GM21786 (cell line): ENCODE measurements around the gene MRGPRF.
"Not testable (repeated sequence)": the region's sequence is repeated elsewhere in the genome, so short reads cannot be mapped to it uniquely, and the experiment has no call there.

Source experiments
- ATAC-seq: cut with Tn5 transposase; IDR thresholded peaks from one replicate; pipeline ENCODE4 v1.9.1; 2021; ENCODE audit not compliant: unreplicated experiment

The MRGPRF gene

DNA sequence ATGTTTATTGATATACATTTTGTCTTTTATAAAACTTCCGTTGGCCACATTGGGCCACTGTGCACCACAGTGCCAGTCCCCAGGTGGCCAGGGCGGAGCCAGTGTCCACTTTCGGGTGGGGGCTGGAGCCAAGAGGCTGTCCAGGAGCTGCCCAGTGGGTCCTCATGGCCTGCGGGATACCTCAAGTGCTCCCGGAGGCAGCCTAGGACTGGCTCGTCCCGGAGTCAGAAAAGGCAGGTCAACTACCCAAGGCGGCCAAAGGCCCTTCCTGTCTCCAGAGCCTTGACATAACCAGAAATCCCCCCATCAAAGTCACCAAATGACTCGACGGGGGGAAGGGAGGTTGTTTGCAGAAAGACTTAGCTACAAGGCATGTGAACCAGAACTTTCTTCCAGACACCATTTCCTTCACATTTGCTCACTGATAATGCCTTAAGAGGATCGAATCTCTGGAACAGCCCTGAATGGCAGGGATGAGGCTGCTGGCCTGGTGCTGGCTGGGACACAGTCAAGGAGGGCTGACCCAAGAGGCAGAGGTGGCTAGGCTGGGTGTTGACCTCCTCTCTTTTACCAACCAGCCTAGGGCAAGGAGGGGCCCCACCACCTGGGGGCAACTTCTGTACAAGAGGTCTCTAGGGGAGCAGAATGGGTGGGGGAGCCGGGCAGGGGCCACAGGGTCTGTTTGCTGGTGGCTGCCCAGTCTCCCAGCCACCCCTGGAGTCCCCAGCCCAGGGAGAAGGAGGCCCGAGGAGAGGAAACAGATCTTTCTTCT is 8.4 kb downstream of the MRGPRF start:
- ATAC-seq, result no peak

DNA sequence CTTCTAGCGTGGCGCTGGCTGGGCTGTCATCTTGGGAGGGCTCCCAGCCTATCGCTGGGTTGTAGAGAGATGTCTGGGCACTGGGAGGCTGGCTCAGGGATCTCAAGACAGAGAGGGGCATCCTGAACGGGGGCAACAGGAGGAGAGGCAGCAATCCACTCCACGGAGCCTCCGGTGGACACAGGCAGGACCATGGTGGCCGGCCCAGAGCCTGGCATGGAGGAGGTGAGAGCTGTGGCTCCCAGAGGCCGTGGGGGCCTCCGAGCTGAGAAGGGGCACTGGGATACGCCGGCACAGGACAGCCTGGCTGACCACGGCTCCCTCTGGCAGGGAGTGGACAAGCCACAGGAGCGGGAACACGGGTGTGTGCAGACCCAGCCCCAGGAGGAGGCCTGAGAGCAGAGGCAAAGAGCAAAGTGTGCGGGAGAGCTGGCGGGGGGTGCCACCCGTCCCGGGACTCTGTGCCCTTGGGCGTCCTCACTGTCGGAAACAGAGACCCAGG is 9.1 kb downstream of the MRGPRF start:
- no peak for ATAC-seq

DNA sequence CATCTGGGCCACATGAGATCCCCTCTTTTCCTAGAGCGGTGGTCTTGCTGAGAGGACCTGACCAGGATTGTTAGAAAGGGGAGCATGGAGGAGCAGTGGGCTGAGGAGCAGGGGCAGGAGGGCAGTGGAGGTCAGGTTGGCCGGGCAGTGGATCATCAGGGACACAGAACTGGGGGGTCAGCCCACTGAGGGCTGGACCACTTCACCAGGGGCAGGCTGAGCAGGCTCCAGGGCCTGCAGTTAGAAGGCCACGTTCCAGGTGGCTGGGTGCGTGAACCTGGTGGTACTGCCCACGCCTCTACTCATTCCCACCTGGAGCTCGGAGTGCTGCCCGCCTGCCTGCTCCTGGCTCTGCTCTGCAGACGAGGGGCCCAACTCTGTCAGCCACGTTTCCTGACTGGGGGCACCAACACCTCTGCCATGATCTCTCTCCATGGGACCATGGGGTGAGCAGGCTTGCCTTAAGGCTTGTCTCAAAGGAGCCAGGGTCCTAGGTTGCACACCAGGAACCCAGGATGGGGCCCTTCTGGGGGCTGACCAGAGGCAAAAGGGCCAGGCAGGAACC is 9.7 kb downstream of the MRGPRF start:
- no peak for ATAC-seq

DNA sequence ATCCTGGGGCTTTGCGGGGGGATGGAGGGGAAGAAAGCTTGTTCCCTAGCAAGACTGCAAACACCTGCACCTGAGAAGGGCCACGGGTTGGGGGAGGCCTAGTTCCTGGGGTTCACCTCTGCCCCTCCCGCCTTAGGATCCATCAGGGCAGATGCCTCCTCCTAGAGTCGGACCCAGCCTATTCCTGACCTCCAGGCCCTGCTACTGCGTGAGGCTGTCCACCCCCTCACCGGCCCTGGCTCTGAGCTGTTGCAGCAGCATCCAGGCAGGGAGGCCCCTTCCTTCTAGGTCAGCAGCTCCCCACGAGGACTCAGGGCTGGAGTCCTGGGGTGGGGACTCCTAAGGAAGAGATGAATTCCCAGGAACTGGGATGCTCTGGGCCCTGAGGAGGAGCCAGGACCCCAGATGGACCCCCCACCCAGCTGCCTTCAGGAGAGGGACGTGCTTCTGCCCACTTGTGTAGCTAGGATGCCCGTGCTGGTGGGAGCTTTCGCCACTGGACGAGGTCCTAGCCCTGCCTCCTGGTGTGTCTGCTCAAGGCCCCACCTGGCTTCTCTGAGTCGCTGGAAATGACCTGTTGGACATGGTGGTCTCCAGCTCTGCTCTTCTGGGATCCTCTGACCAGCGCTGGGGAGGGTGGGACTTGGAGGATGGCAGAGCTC is 10.3 kb downstream of the MRGPRF start:
- no peak for ATAC-seq

DNA sequence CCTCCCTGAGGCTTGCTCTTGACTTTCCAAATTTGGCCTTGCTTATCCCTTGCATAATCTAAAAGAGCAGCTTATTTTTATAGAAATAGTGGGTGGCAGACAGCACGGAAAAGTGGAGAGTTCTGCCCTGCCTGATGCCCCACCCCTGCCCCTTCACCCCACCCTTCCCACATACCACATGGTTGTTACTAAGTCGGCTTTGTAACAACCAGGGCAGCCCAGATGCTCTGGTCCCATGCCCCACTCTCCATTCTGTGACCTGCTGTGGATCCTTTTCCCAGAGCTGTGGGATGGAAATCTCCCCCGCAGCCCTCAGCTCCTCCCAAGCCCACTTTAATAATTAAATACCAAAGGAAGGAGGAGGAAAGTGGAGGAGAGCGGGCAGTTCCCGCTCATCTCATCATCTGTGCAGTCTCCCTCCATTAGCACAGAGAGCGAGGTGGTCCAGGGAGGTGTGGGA is 10.9 kb downstream of the MRGPRF start:
- no peak for ATAC-seq

DNA sequence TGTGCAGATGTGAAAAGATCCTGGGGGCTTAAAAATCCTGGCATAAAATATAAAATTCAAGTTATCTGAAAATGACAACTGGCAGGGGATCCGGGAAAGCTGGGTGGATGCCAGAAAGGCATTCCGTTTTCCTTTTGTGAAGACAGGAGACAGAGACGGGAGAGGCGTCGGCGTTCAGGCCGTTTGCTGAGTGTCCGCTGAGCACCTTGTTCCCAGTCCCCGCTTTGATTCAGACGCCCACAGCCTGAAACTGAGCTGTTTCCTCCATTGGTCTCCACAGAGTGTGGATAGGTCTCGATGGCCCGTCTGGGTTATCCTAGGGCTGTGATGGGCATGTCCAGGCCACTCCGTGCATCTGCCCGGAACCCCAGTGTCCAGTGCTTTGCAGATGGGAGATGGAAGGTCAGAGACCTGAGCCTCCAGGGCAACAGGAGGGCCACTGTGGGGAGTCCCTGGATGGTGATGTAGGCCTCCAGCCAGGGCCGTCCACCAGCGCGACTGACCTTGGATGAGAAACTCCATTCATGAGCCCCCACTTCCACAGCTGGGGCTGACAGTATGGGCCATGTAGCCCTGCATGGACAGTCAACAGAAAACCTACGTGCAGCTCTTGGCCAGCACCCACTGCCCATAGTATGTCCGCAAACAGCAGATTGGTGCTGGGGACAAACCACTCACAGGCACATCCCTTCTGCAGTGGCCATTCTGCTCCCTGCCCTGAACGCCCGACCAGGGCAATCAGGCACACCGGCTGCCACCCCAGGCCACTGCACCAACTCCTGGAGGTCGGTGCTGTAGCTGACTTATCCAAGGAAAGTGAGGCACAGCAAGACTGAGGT is 11.6 kb downstream of the MRGPRF start:
- no peak for ATAC-seq

DNA sequence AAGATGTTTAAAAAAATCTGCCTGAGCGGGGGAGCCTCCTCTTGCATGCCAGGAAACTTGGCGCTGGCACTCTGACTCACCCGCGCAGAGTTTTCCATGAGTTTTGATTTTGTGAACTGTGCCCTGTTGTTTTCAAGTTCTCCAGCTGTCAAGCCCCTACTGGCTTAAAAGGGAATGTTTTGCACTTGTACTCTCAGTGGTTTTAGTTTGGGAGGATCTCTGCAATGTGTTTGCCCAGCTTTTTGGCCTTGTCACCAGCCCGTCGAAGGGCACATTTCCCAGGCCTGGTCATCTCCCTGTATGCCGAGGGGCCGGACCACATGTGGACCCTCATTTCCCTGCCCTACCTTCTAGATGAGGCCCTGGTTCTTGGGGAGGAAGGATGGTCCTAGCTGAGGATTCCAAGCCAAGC is 12.2 kb downstream of the MRGPRF start:
- no peak for ATAC-seq

DNA sequence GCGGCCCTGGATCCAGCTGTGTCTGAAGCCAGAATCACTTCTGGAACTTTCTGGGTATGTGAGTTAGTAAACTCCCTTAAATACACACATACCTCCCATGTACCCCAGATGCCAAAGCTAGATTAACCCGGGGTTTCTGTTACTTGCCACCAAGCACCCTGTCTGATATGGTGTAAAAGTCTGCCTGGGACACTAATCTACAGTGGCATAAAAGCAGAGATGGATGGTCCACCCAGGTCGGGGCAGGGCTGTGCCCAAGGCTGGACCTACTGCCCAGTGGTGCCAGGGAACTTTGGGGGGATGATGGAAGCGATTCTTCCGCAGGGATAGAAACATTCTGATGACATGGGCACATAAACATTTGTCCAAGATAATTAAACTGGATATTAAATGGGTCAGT is 12.7 kb downstream of the MRGPRF start:
- no peak for ATAC-seq

DNA sequence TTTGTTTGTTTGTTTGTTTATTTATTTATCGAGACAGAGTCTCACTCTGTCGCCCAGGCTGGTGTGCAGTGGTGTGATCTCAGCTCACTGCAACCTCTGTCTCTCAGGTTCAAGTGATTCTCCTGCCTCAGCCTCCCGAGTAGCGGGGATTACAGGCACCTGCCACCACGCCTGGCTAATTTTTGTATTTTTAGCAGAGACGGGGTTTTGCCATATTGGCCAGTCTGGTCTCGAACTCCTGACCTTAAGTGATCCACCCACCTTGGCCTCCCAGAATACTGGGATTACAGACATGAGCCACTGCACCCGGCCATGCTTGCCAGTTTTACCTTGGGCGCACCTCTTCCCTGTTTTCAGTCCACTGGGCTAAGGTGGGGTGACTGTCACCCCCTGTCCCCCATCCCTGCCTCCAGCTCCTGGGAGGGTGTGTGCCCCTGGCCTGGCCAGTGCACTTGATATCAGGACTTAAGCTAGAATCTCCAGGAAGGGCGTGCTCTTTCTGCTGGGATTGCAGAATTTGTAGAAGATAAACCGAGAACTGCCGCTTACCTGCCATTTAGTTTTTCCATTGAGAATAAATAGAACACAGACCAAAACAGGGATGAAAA is 13.2 kb downstream of the MRGPRF start:
- ATAC-seq, result not testable (repeated sequence)

DNA sequence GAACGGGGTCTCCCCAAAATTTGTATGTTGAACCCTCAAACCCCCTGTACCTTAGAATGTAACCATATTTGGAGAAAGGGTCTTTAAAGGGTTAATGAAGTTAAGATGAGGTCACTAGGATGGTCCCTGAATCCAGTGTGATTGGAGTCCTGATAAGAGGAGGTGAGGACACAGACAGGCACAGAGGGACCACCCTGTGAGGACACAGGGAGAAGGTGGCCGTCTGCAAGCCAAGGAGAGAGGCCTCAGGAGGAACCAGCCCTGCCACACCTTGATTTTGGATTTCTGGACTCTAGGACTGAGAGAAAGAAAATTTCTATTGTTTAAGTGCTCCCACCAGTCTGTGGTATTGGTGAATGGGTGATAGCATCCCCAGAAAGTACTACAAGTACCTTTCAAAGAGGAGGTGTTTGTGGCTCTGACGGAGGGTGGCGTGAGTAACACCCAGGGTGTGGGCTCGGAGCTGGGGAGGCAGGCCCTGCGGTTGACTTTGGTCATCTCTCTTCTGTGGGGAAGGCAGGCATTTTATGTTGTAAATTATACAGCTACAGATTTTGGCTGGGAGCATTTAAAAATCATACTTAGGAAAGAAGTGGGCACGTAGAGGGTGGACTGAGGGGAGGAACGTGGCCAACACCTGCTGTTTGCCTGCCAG is 13.8 kb downstream of the MRGPRF start:
- no peak for ATAC-seq

DNA sequence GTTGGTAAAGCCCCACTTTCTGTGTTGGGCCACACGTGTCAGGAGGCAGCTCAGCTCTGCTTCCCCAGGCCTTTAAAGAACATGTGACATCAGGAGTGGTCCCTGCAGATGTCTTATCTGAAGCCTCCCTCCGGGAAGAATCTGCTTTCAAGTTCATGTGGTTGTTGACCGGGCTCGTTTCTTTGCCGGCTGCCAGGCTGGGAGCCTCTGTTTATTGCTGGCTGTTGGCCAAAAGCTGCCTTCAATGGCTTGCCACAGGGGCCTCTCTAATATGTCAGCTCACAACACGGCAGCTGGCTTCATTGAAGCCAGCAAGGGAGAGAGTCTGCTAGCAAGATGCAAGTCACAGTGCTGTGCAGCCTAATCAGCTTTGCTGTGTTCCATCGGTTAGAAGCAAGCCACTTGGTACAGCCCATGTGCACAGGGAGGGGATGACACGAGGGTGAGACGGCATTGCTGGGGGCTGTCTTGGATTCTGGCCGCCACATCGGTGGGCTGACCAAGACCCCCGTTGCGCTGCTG is 14.6 kb downstream of the MRGPRF start:
- no peak for ATAC-seq

DNA sequence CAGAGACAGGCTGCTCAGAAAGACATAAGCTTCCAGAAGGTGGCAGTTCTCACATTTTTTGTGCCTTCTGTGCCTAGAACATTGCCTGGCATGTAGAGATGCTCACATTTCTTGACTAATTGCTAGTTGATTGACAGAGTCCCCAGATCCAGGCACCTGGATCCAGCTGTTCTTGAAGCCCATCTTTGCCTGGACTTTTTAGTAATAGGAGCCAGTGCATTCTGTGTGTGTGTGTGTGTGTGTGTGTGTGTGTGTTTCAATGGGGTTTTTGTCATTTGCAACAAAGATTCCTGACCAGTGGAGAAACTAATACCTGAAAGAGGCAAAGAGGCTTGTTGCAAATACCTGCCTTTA is 15.1 kb downstream of the MRGPRF start:
- no peak for ATAC-seq

DNA sequence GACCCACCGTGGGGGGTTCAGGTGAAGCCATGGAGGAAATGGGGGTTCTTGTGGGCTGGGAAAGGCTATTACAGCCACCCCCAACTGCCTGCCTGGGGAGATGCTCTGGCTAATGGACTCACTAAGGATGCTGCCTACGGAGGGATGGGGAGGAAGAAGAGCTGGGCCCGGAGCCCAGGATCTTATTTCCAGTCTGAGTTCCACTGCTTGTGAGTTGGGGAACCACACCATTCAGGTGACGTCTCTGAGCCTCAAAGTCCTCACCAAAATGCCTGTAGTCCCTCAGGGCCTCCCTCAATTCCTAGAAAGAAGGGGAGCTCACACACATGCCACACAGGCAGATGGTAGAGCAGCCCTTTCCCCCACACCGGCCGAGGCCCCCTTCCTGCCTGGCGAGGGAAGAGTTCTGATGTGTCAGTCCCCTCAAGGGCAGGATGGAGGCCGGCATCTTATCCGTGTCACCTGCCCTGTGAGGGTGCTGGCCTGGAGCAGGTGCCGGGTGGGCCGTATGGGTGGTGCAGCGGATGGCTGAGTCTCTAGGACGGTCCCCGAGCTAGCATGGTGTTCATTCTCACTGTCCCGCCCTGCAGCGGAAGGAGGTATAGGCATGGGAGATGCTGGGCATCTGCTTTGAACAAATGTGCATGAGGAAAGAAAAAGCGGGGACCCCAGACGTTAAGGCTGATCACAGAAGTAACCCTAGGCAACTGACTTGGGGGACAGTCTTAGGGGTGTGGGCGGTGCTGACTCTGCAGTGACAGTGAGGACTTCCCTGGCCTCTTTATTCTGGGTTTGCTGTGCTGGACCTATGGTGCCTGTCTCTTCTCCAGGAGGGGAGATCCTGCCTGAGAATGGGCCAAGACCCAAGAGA is 15.7 kb downstream of the MRGPRF start:
- no peak for ATAC-seq

DNA sequence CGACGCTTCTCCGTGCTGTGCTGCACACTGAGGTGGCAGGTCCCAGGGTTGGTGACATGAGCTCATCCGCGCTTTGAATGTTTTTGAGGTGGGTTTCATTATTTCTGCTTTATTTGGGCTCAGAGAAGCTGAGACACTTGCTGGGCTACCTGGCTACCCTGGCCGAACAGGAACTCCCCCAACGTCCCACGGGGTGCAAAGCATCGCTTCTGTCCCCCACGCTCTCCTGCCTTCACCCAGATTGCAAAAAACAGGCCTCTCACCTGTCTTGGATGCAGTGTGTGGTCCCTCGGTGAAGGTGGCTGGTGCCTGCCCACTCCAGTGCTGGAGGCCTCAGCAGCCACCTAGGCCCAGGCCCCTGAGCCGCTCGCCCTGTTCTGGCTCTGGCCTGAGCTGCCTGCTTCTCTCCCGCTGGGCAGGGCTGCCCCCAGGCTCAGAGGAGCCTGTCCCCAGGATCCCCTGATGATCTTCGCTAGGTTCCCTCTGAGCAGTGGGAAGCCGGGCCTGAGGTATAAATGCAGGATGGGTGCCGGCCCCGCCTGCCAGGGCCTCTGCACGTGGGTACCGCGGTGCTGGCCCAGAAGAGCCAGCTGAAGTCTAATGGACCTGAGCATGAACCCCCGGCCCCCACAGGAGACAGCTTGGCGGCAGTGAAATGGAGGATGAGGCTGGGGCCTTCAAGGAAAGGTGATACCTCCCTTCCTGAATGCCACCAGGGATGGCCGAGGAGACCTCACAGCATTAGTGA is 16.5 kb downstream of the MRGPRF start:
- ATAC-seq, result no peak

DNA sequence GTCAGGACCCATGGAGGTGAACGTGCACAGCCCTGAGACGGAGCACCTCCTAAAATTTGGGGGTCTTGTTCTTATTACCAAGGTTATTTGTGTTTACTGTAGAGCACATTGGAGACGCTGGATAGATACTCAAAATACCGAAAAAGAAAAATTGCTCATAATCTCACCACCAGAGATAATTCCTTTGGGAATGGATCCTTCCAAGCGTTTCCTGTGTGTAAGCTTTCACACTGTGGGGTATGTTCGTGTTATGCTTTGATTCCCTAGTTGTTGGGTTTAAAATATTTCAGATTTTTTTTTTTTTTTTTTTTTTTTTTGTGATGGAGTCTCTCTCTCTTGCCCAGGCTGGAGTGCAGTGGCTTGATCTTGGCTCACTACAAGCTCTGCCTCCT is 18.2 kb downstream of the MRGPRF start:
- ATAC-seq, result no peak

DNA sequence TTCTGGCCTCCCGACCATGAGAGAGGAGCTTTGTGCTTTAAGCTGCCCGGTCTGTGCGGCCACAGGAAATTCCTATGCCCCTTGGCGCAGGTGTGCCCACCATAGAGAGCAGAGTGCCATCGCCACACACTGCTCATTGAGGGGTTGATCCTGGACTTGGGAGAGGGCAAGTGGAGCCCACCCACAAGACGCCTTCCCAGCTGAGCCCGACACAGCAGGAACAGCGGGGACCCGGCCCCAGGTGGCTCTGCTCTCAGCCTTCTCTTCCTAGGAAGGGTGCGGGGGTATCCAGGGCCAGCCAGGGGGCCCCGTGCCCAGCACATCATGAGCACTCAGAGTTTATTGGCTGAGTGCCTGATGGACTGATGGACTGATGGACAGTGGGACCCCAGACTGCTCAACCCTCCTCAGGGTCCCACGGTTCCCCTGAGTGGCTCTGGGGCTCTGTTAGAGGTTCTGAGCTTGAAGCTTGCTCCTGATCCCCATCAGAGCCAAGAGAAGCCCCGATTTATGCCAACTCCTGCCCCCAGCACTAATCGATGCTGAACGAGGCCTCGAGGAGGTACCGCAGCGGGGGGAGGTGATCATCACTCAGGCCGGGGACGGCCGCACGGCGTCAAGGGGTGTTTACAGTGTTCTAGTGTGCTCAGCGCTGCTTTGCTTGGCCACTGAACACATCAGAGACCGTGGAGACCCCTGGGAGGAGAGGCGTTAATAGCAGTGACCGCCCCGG is 18.7 kb downstream of the MRGPRF start:
- ATAC-seq, result no peak

DNA sequence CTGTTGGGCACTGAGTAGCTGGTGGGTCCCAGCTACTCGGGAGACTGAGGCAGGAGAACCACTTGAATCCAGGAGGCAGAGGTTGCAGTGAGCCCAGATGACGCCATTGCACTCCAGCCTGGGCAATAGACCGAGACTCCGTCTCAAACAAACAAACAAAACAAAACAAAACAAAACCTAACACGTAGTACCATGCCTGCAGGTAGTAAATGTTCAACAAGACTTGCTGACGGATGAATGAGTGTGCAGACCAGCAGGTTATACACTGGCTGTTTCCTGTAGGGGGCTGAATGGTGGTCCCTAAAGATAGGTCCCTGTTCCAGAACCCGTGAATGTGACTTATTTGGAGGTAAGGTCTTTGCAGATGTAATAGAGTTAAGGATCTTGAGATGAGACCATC is 19.5 kb downstream of the MRGPRF start:
- ATAC-seq, result no peak

DNA sequence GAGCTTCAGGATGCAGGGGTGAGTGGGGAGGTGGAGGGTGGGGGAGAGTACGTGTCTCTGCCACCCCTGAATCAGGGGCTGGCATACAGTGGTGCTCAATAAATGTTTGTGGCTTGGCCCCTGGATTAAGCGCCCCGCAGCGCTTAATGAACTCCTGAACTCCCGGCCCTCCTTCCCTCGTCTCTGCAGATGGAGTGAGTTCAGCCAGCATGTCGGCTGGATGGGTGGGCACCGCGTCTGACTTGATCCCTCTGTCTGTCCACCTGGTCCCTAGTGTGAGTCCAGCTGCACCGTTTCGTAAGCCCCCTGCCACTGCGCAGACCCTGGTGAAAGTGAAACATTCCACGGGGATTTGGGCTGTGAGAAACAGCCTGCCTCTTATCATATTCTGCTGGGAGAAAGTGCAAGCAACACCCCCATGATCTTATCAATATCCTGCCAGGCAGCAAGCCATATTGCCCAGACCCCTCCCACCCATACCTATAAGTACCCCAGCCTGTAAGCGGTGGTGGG is 20.2 kb downstream of the MRGPRF start:
- no peak for ATAC-seq
